ENCODE data around the gene ANKFN1.

The ANKFN1 gene

DNA sequence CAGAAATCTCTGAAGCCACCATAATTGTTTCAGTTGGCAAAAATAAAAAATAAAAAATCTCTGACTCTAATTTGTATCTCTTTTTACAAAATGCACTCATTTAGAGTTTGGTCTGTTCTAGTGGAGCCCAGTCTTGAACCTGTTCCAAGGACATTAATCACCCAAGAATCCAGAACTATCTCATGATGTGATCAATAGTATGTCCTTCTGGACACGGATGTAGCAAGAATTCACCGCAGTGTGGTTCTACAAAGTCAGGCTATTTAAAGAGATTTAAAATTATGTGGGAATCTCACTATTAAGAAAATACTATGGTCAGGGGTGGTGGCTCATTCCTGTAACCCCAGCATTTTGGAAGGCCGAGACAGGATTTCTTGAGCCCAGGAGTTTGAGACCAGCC lies 21.8 kb upstream of the ANKFN1 start:
- Histone ChIP-seq H3K9me3 (ENCODE audit: control insufficient read depth, insufficient read depth, low read length) (no peaks in the 10 kb centered on the region), H3K36me3 (ENCODE audit: insufficient read depth, low read length) (no peaks in the 10 kb centered on the region), H3K9ac (ENCODE audit: low read depth, low read length) (no peak overlapping the region), H3K4me1 (ENCODE audit: insufficient read depth, low read length) (no peaks in the 10 kb centered on the region)

DNA sequence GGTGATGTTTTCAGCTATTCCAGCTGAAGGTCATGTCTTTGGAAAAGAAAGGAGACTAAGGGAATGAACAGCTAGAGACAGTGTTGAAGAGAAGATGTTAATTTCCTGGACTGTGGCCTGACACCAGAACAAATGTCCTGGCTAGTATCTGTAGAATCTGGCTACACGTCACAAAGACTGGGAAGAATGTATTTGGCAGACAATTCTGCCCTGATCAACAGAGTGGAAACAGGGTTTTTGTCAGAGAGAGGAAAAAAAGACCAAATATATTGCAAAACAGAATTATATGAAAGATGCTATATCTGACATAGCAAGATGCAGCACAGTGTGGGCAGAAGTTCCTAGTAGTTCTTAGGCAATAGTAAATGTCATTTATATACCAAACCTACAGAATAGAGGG lies 17.0 kb upstream of the ANKFN1 start:
- H3K9ac ChIP-seq (ENCODE audit: low read depth, low read length) = no peak overlapping the region
- no peaks in the 10 kb centered on the region for H3K9me3 ChIP-seq (ENCODE audit: control insufficient read depth, insufficient read depth, low read length)
- H3K4me1 ChIP-seq (ENCODE audit: insufficient read depth, low read length) = no peaks in the 10 kb centered on the region
- no peaks in the 10 kb centered on the region for H3K36me3 ChIP-seq (ENCODE audit: insufficient read depth, low read length)

DNA sequence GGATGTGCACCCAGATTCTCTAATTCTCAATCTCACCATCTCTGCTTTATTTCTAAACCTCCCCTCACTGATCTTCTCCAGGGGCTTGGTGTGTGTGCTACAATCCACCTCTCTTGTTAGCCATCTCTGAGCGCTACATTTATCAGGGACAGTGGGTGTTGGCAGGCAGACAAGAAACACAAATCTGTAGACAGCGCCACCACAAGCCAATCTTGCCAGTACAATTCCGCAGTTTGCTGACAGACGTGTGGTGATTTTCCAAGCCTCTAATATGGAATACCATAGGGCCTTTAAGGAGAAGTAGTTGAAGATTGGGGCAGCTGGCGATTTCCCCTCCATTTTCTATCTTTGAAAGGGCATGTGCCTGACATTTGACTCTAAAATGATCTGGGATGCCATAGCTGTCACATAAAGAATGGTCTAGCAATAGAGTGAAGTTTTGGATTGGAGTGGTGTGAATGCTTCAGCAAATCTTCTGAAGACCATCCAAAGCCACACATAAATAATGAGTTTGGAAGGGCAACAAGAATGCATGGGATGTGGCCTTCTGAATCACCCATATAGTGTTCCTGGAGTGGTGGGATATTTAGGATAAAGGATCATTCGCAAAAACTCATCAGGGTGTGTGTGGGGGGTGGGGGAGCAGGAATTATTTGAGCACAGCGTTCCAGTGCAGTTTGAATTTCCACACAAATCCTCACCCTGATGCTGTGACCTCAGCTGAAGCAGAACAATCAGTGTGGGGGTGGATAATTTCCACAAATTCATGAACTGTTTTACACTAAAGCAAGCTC lies 12.0 kb upstream of the ANKFN1 start:
- no peaks in the 10 kb centered on the region for H3K36me3 ChIP-seq (ENCODE audit: insufficient read depth, low read length)
- H3K9ac ChIP-seq (ENCODE audit: low read depth, low read length) = no peak overlapping the region
- peaks cover 13% of the 10 kb centered on the region; the same call in 1 of the 2 replicates for H3K4me1 ChIP-seq (ENCODE audit: insufficient read depth, low read length)
- H3K9me3 ChIP-seq (ENCODE audit: control insufficient read depth, insufficient read depth, low read length) = no peaks in the 10 kb centered on the region

DNA sequence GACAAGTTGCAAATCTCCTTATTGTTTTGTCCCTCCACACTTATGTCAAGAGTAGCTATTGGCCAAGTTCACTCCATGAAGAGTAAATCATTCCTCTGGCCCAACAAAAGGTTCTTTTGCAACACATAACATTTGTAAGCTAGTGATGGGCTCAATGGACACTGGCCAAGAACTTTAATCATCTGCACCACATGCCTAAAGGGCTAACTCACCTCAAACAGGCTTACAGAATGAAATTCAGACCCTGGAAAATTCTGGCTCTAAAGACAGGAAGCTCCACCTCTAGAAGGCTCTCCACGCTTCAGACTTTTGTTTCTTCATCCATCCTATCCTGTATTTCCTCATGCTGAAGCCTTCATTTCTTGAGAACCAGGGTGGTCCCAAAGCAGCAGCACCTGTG lies 10.9 kb upstream of the ANKFN1 start:
- Histone ChIP-seq H3K36me3 (ENCODE audit: insufficient read depth, low read length) (no peaks in the 10 kb centered on the region), H3K4me1 (ENCODE audit: insufficient read depth, low read length) (peaks cover 13% of the 10 kb centered on the region; the same call in 1 of the 2 replicates), H3K9ac (ENCODE audit: low read depth, low read length) (no peak overlapping the region), H3K9me3 (ENCODE audit: control insufficient read depth, insufficient read depth, low read length) (no peaks in the 10 kb centered on the region)

DNA sequence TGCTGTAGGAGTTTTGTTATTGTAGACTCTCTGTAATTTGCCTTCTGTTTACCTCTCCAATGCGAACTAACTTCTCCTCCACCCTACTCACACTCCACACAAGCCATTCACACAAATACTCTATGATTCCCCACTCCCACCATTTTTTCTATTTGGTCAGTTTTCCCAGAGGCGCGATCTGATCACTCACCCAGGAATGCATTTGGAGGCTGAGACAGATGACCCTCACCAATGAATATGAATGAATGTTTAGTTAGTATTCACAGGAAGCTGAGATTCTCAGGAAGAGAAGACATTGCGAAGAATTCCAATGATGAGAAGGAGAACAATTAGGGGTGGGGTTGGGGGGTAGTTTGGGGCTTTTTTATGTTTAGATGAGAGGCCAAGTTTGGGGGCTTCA lies 10.5 kb upstream of the ANKFN1 start:
- no peaks in the 10 kb centered on the region for H3K36me3 ChIP-seq (ENCODE audit: insufficient read depth, low read length)
- H3K9ac ChIP-seq (ENCODE audit: low read depth, low read length) = no peak overlapping the region

DNA sequence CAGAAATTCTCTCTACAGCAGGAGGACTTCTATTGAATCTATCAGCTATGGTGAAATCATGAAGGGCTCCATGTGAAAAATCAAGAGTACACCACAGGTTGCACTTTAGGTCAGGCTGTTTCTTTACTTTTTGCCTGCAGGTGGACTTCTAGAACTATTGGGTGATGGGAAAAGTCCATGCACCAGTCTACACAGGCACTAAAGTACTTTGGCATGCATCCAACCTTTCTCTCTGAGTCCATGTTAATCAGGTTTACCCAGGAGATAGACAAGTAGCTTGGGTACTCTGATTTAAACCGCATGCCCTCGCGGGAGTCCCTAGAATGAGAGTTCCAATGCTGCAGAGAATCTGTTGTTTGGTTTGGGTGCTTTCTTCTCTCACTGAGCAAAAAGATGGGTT lies 9.1 kb upstream of the ANKFN1 start:
- H3K4me1 ChIP-seq (ENCODE audit: insufficient read depth, low read length) = peaks cover 13% of the 10 kb centered on the region; the same call in 1 of the 2 replicates
- H3K36me3 ChIP-seq (ENCODE audit: insufficient read depth, low read length) = no peaks in the 10 kb centered on the region
- no peak overlapping the region for H3K9ac ChIP-seq (ENCODE audit: low read depth, low read length)
- no peaks in the 10 kb centered on the region for H3K9me3 ChIP-seq (ENCODE audit: control insufficient read depth, insufficient read depth, low read length)

More for the DNA sequence above, 10.5 kb upstream of the ANKFN1 start:
- Histone ChIP-seq H3K4me1 (ENCODE audit: insufficient read depth, low read length) (peaks cover 13% of the 10 kb centered on the region; the same call in 1 of the 2 replicates), H3K9me3 (ENCODE audit: control insufficient read depth, insufficient read depth, low read length) (no peaks in the 10 kb centered on the region)

DNA sequence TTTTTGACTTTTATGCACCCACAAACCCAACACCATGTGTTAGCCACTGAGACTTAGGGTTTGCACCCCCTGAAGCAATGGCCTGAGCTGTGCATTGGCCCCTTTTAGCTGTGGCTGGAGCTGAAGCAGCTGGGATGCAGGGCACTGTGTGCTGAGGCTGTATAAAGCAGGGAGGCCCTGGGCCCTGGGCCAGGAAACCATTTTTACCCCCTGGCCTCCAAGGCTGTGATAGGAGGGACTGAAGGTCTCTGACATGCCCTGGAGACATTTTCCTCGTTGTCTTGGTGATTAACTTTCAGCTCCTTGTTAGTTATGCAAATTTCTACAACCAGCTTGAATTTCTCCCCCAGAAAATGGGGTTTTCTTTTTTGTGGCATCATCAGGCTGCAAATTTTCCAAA lies 6.7 kb upstream of the ANKFN1 start:
- H3K4me1 ChIP-seq (ENCODE audit: insufficient read depth, low read length) = peaks cover 13% of the 10 kb centered on the region; the same call in 1 of the 2 replicates

DNA sequence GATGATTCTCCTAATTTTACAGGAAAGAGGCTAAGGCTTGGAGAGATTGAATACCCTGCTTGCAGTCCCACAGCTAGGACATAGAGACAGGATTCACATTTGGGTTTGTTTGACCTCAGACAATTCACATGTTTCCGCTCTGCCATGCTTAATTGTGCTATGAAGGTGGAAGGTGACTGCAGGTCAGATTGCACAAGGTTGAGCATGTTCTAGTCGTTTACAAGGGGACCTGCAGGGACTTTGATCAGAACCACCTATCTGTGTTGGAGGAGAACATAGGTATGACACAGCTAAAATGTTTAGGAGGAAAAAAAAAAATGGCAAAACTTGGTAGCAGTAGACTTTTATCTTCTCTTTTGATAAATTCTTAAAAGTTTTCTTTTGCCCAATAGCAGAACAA lies 4.9 kb upstream of the ANKFN1 start:
- no peaks in the 10 kb centered on the region for H3K36me3 ChIP-seq (ENCODE audit: insufficient read depth, low read length)
- H3K4me1 ChIP-seq (ENCODE audit: insufficient read depth, low read length) = peaks cover 2% of the 10 kb centered on the region; the same call in 1 of the 2 replicates
- H3K9ac ChIP-seq (ENCODE audit: low read depth, low read length) = no peak overlapping the region
- H3K9me3 ChIP-seq (ENCODE audit: control insufficient read depth, insufficient read depth, low read length) = no peaks in the 10 kb centered on the region

More for the DNA sequence above, 6.7 kb upstream of the ANKFN1 start:
- Histone ChIP-seq H3K36me3 (ENCODE audit: insufficient read depth, low read length) (no peaks in the 10 kb centered on the region), H3K9ac (ENCODE audit: low read depth, low read length) (no peak overlapping the region), H3K9me3 (ENCODE audit: control insufficient read depth, insufficient read depth, low read length) (no peaks in the 10 kb centered on the region)

DNA sequence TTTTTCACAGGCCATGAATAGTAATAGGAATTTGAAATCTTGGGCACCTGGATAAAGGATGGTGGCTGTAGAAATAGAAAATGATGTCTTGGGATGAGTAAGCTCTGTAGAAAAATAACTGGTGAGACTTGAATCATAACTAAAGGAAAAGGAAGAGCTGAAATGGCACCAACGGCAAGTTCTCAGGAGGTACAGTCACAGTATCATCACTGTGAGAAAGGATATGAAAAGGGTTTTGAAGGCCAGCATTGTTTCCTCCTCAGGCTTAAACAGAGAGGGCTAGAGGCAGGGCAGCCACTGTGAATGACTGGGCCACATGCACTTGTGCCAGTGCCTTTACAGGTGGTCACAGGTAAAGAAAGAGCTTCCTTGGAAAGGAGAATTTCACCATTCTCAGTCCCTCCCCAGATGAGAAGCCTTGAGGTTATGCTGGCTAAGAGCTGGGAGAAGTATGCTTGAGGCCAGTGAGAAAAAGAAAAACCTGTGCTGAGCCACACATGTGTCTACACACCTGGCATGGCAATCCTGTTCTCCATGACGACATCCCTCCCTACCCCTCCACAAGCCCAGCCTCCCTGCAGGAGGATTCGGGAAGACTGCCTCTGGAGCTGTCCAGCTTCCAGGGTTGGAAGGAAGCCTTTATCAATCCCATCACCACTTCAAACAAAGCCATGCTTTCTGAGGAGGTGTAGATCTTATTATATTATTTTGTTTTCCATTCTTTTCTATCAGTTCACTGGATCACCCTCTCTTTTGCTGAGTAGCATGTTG lies 3.8 kb upstream of the ANKFN1 start:
- Histone ChIP-seq H3K9me3 (ENCODE audit: control insufficient read depth, insufficient read depth, low read length) (no peaks in the 10 kb centered on the region), H3K4me1 (ENCODE audit: insufficient read depth, low read length) (no peaks in the 10 kb centered on the region), H3K36me3 (ENCODE audit: insufficient read depth, low read length) (no peaks in the 10 kb centered on the region), H3K9ac (ENCODE audit: low read depth, low read length) (no peak overlapping the region)

DNA sequence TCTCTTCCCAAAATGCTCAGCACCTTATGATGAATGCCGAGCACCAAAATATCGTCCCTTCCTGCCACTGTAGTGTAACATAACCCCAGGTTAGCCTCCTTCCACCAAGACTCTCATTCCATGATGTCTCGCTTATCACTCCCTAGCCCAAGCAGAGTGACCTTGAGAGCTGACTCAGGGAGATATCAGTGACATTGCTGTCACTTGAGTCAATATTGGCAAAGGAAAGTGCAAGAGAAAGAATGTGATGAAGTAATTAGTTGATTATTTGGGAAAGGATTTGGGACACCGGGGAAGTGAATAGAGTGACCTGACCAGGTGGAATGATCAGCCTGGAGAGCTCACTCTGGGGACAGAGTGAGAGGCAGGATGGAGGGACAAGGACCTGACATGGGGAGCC lies 2.6 kb upstream of the ANKFN1 start:
- no peaks in the 10 kb centered on the region for H3K36me3 ChIP-seq (ENCODE audit: insufficient read depth, low read length)
- no peaks in the 10 kb centered on the region for H3K9me3 ChIP-seq (ENCODE audit: control insufficient read depth, insufficient read depth, low read length)
- H3K9ac ChIP-seq (ENCODE audit: low read depth, low read length) = no peak overlapping the region
- H3K4me1 ChIP-seq (ENCODE audit: insufficient read depth, low read length) = no peaks in the 10 kb centered on the region

DNA sequence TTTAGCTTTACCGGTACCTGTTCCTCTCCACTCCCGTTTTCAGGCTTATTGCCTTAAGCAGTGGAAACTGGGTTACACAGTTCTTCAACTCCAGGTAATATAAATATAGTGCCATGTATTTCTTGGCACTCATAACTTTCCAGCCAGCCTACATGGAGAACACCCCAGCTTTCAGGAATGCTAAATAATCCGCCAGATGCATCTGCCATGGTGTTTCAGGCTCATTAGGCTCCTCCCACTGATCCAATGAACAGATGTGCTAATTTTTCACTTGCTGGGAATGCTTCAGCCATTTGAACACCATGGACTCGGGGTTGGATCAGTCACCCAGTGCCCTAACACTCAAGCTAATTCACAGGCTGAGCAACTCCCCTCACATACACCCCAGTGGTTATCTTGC lies 4.6 kb downstream of the ANKFN1 start:
- H3K9ac ChIP-seq (ENCODE audit: low read depth, low read length) = no peak overlapping the region
- H3K36me3 ChIP-seq (ENCODE audit: insufficient read depth, low read length) = no peaks in the 10 kb centered on the region
- H3K9me3 ChIP-seq (ENCODE audit: control insufficient read depth, insufficient read depth, low read length) = no peaks in the 10 kb centered on the region
- peaks cover 8% of the 10 kb centered on the region; the same call in 1 of the 2 replicates for H3K4me1 ChIP-seq (ENCODE audit: insufficient read depth, low read length)

DNA sequence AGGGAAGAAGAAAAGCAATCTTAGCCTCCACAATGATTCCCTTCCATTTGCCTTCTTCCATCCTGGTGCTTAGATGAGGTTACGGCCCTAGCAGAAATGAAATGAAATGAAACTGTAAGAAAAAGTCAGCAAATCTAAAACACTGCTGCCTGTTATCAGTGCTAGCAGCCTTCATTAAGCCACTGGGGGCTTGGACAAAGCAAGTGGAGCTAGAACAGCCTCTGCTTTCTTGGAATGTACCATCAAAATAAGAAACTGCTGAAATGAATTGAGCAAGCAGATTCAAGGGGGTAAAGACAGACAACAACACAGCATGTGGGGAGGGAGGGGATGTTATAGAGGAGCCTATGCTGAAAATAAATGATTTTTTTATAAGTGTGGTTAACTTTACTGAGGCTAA lies 5.1 kb downstream of the ANKFN1 start:
- Histone ChIP-seq H3K9me3 (ENCODE audit: control insufficient read depth, insufficient read depth, low read length) (no peaks in the 10 kb centered on the region), H3K36me3 (ENCODE audit: insufficient read depth, low read length) (no peaks in the 10 kb centered on the region), H3K4me1 (ENCODE audit: insufficient read depth, low read length) (peaks cover 8% of the 10 kb centered on the region; the same call in 1 of the 2 replicates), H3K9ac (ENCODE audit: low read depth, low read length) (no peak overlapping the region)

DNA sequence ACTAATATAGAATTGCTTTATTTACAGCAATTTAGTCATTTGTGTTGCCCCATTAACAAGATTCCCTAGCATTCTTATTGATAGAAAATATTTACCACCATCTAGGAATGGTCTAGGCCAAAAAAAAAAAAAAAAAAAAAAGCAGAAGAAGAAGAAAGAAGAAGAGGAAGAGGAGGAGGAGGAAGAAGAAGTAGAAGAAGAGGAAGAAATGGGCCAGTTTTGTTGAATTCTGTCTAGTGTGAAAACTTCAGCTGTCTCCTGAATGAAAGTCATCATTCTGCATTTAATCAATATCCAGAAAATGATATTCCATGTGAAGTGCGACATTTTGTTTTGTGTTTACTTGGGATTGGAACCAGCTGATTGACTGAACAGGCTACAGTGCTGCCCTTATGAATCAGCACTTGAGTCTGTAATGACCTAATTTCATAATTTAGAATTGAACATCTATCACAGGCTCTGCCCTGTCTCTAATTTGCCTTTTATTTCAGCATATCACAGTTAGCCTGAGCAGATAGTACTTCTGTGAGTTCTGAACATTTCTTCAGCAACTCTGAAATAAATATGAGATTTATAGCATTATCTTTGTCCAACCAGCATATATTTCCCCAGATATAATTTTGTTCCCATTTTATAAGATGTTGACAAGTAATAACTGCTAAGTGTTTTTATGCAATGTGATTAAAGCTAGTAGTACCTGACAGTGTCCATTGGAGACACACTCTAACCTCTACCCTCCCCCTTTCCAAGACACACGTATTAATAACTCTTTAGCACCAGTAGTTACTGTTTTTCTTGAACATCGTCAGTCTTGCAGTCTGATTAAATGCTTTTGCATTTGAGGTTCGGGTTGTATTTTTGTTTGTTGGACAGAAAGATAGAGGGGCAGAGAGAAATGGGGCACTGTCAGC lies 5.9 kb downstream of the ANKFN1 start:
- H3K9me3 ChIP-seq (ENCODE audit: control insufficient read depth, insufficient read depth, low read length) = no peaks in the 10 kb centered on the region
- H3K9ac ChIP-seq (ENCODE audit: low read depth, low read length) = no peak overlapping the region
- no peaks in the 10 kb centered on the region for H3K36me3 ChIP-seq (ENCODE audit: insufficient read depth, low read length)
- H3K4me1 ChIP-seq (ENCODE audit: insufficient read depth, low read length) = peaks cover 8% of the 10 kb centered on the region; the same call in 1 of the 2 replicates

DNA sequence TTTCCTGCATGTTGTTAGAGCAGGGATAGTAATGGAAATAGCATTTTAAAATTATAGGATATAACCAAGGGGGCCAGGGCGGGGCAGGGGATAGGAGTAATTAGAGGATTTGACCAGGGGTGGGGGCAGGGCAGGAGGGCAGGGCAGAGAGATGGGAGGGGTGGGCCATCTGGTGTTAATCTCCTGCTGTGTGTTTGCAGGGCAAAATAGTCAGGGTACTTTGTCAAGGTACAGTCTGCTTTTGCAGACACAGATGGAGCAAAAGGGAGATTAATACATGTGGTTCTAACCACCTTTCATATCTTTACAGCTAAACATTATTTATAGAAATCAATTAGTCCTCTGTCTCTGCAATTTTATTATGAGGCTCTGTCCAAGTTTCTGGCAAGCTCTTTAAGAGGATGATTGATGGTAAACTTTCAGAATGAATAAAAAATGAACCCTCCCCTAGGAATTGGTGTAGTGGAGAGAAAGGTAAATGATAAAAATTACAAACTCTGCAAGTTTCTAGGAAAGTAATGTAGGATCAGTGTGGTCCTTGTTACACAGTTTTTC lies 6.6 kb downstream of the ANKFN1 start:
- H3K4me1 ChIP-seq (ENCODE audit: insufficient read depth, low read length) = peaks cover 8% of the 10 kb centered on the region; the same call in 1 of the 2 replicates
- H3K9me3 ChIP-seq (ENCODE audit: control insufficient read depth, insufficient read depth, low read length) = no peaks in the 10 kb centered on the region
- no peaks in the 10 kb centered on the region for H3K36me3 ChIP-seq (ENCODE audit: insufficient read depth, low read length)
- no peak overlapping the region for H3K9ac ChIP-seq (ENCODE audit: low read depth, low read length)

Measured in ES-I3 (cell line).